ENCODE measurements around the gene EVX2. TPM values are rescaled to one million over a fixed set of nuclear protein-coding genes. Genes with fewer than 3 reads are reported as not detected.

Gene EVX2
- polyA plus RNA-seq, 1 donor from 2014 or later, result not detected

DNA sequence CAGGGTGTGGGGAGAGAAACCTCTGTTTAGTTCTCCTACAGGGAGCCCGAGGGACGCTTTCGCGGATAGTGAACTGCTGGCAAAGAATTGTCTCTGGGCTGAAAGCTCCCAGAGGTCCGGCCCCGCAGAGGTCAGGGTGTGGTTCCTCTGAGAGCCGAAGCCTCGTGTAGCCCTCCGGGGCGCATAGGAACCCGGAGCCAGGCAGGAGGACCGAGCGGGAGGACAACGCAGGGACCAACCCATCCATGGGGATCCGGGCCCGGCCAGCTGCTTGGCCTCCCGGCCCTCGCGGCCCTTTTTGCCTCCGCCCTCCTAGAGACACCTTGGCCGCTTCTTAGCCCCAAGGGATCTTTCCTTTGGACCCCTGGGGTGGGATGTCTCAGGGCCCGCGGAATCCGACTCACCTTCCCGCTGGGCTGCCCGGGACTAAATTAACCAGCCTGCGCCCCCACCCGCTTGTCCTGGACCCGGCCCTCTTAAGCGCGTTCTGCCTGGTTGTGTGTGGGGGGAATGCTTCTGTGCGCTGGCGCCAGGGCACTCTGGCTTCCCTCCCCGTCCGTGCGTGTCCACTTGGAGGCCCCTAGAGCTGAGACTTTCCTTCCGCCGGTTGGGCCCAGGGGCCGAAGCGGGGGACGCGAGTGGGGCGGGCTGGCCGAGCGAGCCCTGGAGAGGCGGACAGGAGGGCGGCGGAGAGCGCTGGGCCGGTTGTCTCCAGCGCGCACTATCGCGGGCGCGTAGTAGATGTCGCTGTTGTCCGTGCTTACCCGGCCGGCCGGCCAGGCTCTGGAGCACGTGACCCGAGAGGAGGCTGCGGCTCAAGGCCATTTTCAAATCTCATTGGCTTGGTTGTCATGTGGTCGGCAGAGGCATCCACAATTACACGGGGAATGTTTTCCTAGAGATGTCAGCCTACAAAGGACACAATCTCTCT lies 32.4 kb upstream of the EVX2 start, which contains the start of gene HOXD10:
TSS of gene HOXD10 (plus strand) at position 896 of the 931 bp plus-strand sequence. CDS start 56 bp downstream, outside the sequence.
- H3K79me2 ChIP-seq (replicated peaks; ENCODE audit: insufficient read depth, low read length), result no peaks in the 10 kb centered on the region
- H2AFZ ChIP-seq (ENCODE audit: low read depth, low read length), result no peak within 1 kb of the TSS
- H3K9ac ChIP-seq (ENCODE audit: low read length), result no peak within 1 kb of the TSS
- H3K36me3 ChIP-seq (ENCODE audit: insufficient read depth, low read length), result no peaks in the 10 kb centered on the region
- H3K27me3 ChIP-seq (ENCODE audit: insufficient read depth, low read depth, low read length), result peaks cover 99% of the 10 kb centered on the region
- no peak within 1 kb of the TSS for H3K4me3 ChIP-seq (ENCODE audit: low read length)
- H3K27ac ChIP-seq (ENCODE audit: low read length), result no peak within 1 kb of the TSS
- peaks cover 32% of the 10 kb centered on the region for H3K9me3 ChIP-seq (ENCODE audit: low read length)
- TF ChIP-seq POLR2AphosphoS5 (IDR thresholded peaks at IDR 0.05) (no peak), TAF1 (IDR thresholded peaks at IDR 0.05; ENCODE audit: low read depth) (no peak), MXI1 (conservative IDR thresholded peaks at IDR 0.05; ENCODE audit: poor library complexity, severe bottlenecking) (no peak), SMC3 (conservative IDR thresholded peaks at IDR 0.05; ENCODE audit: poor library complexity) (no peak), EP300 (conservative IDR thresholded peaks at IDR 0.05; ENCODE audit: poor library complexity, severe bottlenecking) (no peak), REST (IDR thresholded peaks at IDR 0.05; ENCODE audit: borderline replicate concordance) (no peak), CTCF (IDR thresholded peaks at IDR 0.05; ENCODE audit: poor library complexity, severe bottlenecking) (no peak), RAD21 (conservative IDR thresholded peaks at IDR 0.05) (no peak), EZH2 (IDR thresholded peaks at IDR 0.05; ENCODE audit: borderline replicate concordance, insufficient read depth, low read length, poor library complexity, severe bottlenecking) (no peak)
- H4K20me1 ChIP-seq (ENCODE audit: insufficient read depth), result no peaks in the 10 kb centered on the region
- H3K4me2 ChIP-seq (ENCODE audit: low read length), result no peak within 1 kb of the TSS
- no peaks in the 10 kb centered on the region for H3K9me2 ChIP-seq (ENCODE audit: insufficient read depth, low read length)
- no peaks in the 10 kb centered on the region for H3F3A ChIP-seq (ENCODE audit: insufficient read depth, low read length, poor library complexity, severe bottlenecking)

DNA sequence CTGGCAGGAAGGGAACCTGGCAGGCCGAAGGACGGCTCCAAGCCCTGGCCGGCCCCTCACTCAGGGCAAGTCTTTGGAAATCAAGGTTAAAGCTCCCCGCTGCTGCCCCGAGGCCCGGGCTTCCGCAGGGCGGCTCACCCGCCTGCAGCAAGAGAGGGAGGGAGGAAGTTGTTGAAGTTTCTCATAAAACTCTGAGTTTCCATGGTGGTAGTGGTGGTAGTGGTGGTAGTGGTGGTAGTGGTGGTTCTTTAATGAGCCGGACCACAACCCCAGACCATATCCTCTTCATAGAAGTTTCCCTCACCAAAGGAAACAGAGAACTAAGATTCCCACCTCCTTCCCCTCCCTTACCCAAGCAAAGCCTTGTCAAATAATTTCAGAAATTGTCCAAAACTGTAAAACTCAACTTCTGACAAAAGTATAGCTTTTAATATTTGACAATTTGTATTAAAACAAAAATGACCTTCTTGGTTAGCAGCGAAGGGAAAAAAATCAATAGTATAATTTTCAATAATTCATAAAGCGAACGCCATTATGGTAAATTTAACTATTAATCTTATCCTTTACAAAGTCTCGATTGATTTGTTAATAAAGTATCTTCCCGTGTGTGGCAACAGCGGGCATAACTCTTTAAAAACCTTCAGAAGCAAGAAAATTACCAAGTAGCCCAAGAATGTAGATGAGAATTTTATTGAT lies 31.3 kb upstream of the EVX2 start:
- Histone ChIP-seq H3K36me3 (ENCODE audit: insufficient read depth, low read length) (no peaks in the 10 kb centered on the region), H3K9ac (ENCODE audit: low read length) (no peak overlapping the region), H3K79me2 (replicated peaks; ENCODE audit: insufficient read depth, low read length) (no peaks in the 10 kb centered on the region), H3K27me3 (ENCODE audit: insufficient read depth, low read depth, low read length) (peaks cover 99% of the 10 kb centered on the region), H3K4me2 (ENCODE audit: low read length) (no peak overlapping the region), H4K20me1 (ENCODE audit: insufficient read depth) (no peaks in the 10 kb centered on the region), H3K9me3 (ENCODE audit: low read length) (peaks cover 32% of the 10 kb centered on the region), H2AFZ (ENCODE audit: low read depth, low read length) (no peak overlapping the region), H3F3A (ENCODE audit: insufficient read depth, low read length, poor library complexity, severe bottlenecking) (no peaks in the 10 kb centered on the region), H3K4me3 (ENCODE audit: low read length) (no peak overlapping the region), H3K27ac (ENCODE audit: low read length) (no peak overlapping the region), H3K9me2 (ENCODE audit: insufficient read depth, low read length) (no peaks in the 10 kb centered on the region)
- TF ChIP-seq EZH2 (IDR thresholded peaks at IDR 0.05; ENCODE audit: borderline replicate concordance, insufficient read depth, low read length, poor library complexity, severe bottlenecking) (peak; percentile 68), REST (IDR thresholded peaks at IDR 0.05; ENCODE audit: borderline replicate concordance) (no peak)
